ENCODE data around the gene HS6ST2.

GRCh38 chrX:132916349-132916748 is 42.1 kb downstream of the HS6ST2 start:
- TF ChIP-seq POLR2A (IDR thresholded peaks at IDR 0.05) (no peak), POLR2AphosphoS5 (IDR thresholded peaks at IDR 0.05) (no peak), CTCF (IDR thresholded peaks at IDR 0.05) (no peak)
